Measurements from ENCODE around the gene CHKA. TPM values are rescaled to one million over a fixed set of nuclear protein-coding genes. Genes with fewer than 3 reads are reported as not detected.

CHKA gene
- total RNA-seq, 1 experiment from 2014 or later = 37.1 TPM

- H3K9me3 ChIP-seq (replicated peaks) = no peaks in the 10 kb centered on the region
- H3K36me3 ChIP-seq = no peaks in the 10 kb centered on the region; the same call in none of the 2 replicates
- H3K4me1 ChIP-seq = no peaks in the 10 kb centered on the region
- DNase-seq = no peak
- H3K27ac ChIP-seq = no peak overlapping the region
- no peaks in the 10 kb centered on the region for H3K27me3 ChIP-seq
- H3K4me3 ChIP-seq = no peak overlapping the region
Observed at GRCh38 chr11:68080860-68081259, 40.3 kb downstream of the CHKA start.

GRCh38 chr11:68077617-68078582, 43.3 kb downstream of the CHKA start:
- Histone ChIP-seq H3K36me3 (peaks cover 5% of the 10 kb centered on the region), H3K9me3 (replicated peaks) (no peaks in the 10 kb centered on the region), H3K27ac (no peak overlapping the region), H3K4me3 (no peak overlapping the region), H3K4me1 (no peaks in the 10 kb centered on the region), H3K27me3 (no peaks in the 10 kb centered on the region)
- no peak for DNase-seq

GRCh38 chr11:68076371-68077042, 44.7 kb downstream of the CHKA start:
- Histone ChIP-seq H3K4me1 (no peaks in the 10 kb centered on the region), H3K9me3 (replicated peaks) (no peaks in the 10 kb centered on the region), H3K4me3 (no peak overlapping the region), H3K27ac (no peak overlapping the region), H3K36me3 (peaks cover 5% of the 10 kb centered on the region), H3K27me3 (no peaks in the 10 kb centered on the region)
- DNase-seq = no peak

GRCh38 chr11:68074584-68075352, 46.4 kb downstream of the CHKA start:
- DNase-seq = no peak
- H3K4me1 ChIP-seq = no peaks in the 10 kb centered on the region
- no peak overlapping the region for H3K4me3 ChIP-seq
- H3K27me3 ChIP-seq = no peaks in the 10 kb centered on the region
- no peak overlapping the region for H3K27ac ChIP-seq
- H3K9me3 ChIP-seq (replicated peaks) = no peaks in the 10 kb centered on the region
- H3K36me3 ChIP-seq = peaks cover 14% of the 10 kb centered on the region

- Histone ChIP-seq H3K4me1 (no peaks in the 10 kb centered on the region), H3K27ac (no peak overlapping the region), H3K27me3 (no peaks in the 10 kb centered on the region), H3K36me3 (peaks cover 22% of the 10 kb centered on the region), H3K4me3 (no peak overlapping the region), H3K9me3 (replicated peaks) (no peaks in the 10 kb centered on the region)
- no peak for DNase-seq
Observed at GRCh38 chr11:68071281-68072048, 49.7 kb downstream of the CHKA start.

GRCh38 chr11:68067991-68068390, 53.2 kb downstream of the CHKA start:
- Histone ChIP-seq H3K27me3 (no peaks in the 10 kb centered on the region), H3K4me1 (no peaks in the 10 kb centered on the region), H3K36me3 (peaks cover 34% of the 10 kb centered on the region), H3K27ac (no peak overlapping the region), H3K4me3 (no peak overlapping the region), H3K9me3 (replicated peaks) (no peaks in the 10 kb centered on the region)
- DNase-seq = no peak

- Histone ChIP-seq H3K36me3 (peaks cover 39% of the 10 kb centered on the region), H3K4me3 (no peak overlapping the region), H3K4me1 (no peaks in the 10 kb centered on the region), H3K27me3 (no peaks in the 10 kb centered on the region), H3K9me3 (replicated peaks) (no peaks in the 10 kb centered on the region), H3K27ac (no peak overlapping the region)
- no peak for DNase-seq
Observed at GRCh38 chr11:68066742-68067141, 54.4 kb downstream of the CHKA start.

- no peak overlapping the region for H3K27ac ChIP-seq
- no peak overlapping the region for H3K4me3 ChIP-seq
- no peaks in the 10 kb centered on the region for H3K4me1 ChIP-seq
- no peak for DNase-seq
- peaks cover 44% of the 10 kb centered on the region for H3K36me3 ChIP-seq
- no peaks in the 10 kb centered on the region for H3K9me3 ChIP-seq (replicated peaks)
- no peaks in the 10 kb centered on the region for H3K27me3 ChIP-seq
Observed at GRCh38 chr11:68065841-68066240, 55.3 kb downstream of the CHKA start.

- peaks cover 43% of the 10 kb centered on the region for H3K36me3 ChIP-seq
- H3K9me3 ChIP-seq (replicated peaks) = no peaks in the 10 kb centered on the region
- H3K27me3 ChIP-seq = no peaks in the 10 kb centered on the region
- no peak overlapping the region for H3K27ac ChIP-seq
- DNase-seq = no peak
- H3K4me3 ChIP-seq = no peak overlapping the region
- H3K4me1 ChIP-seq = no peaks in the 10 kb centered on the region
Observed at GRCh38 chr11:68064926-68065325, 56.3 kb downstream of the CHKA start.

- DNase-seq = no peak
- H3K4me1 ChIP-seq = no peaks in the 10 kb centered on the region
- H3K4me3 ChIP-seq = no peak overlapping the region
- H3K27me3 ChIP-seq = no peaks in the 10 kb centered on the region
- H3K27ac ChIP-seq = no peak overlapping the region
- no peaks in the 10 kb centered on the region for H3K9me3 ChIP-seq (replicated peaks)
- H3K36me3 ChIP-seq = peaks cover 52% of the 10 kb centered on the region
Observed at GRCh38 chr11:68061508-68061907, 59.7 kb downstream of the CHKA start.

GRCh38 chr11:68057807-68058206, 63.4 kb downstream of the CHKA start:
- H3K4me3 ChIP-seq = no peak overlapping the region
- H3K27ac ChIP-seq = no peak overlapping the region
- no peaks in the 10 kb centered on the region for H3K27me3 ChIP-seq
- DNase-seq = no peak
- no peaks in the 10 kb centered on the region for H3K9me3 ChIP-seq (replicated peaks)
- no peaks in the 10 kb centered on the region for H3K4me1 ChIP-seq
- H3K36me3 ChIP-seq = peaks cover 35% of the 10 kb centered on the region

GRCh38 chr11:68056317-68057285, 64.6 kb downstream of the CHKA start:
- Histone ChIP-seq H3K27ac (no peak overlapping the region), H3K4me3 (no peak overlapping the region), H3K9me3 (replicated peaks) (no peaks in the 10 kb centered on the region), H3K4me1 (no peaks in the 10 kb centered on the region), H3K27me3 (no peaks in the 10 kb centered on the region), H3K36me3 (peaks cover 29% of the 10 kb centered on the region)
- no peak for DNase-seq

- H3K9me3 ChIP-seq (replicated peaks) = no peaks in the 10 kb centered on the region
- no peaks in the 10 kb centered on the region for H3K27me3 ChIP-seq
- no peak overlapping the region for H3K4me3 ChIP-seq
- no peaks in the 10 kb centered on the region for H3K4me1 ChIP-seq
- no peak overlapping the region for H3K27ac ChIP-seq
- DNase-seq = no peak
- peaks cover 13% of the 10 kb centered on the region for H3K36me3 ChIP-seq
Observed at GRCh38 chr11:68053981-68054812, 67.0 kb downstream of the CHKA start.
